Measurements from ENCODE around the gene RWDD3. TPM values are rescaled to one million over a fixed set of nuclear protein-coding genes. Genes with fewer than 3 reads are reported as not detected.

RWDD3 gene
- total RNA-seq, 1 donor, result 11.2 TPM

DNA sequence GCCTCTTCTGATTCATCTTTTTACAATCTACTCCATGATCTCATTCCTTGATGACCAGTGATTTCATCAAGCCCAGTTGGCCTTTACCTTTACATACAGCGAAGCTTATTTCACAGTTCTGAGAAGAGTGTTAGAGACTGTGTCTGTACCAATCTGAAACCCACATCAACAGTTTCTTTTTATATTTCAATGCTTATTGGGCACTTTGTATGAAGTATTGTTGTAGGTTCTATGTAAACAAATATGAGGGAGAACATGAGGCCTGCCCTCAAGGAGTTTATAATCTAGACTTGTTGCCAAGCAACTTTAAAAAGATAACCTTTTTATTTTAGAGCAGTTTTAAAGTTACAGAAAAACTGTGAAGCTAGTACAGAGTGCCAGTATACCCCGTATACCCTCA lies 27.5 kb upstream of the RWDD3 start:
- no peaks in the 10 kb centered on the region for H3K36me3 ChIP-seq (ENCODE audit: insufficient read depth, low read length)
- H2AFZ ChIP-seq (ENCODE audit: low read length), result no peak overlapping the region
- no peaks in the 10 kb centered on the region for H3K4me1 ChIP-seq (ENCODE audit: insufficient read depth, low read length)
- no peaks in the 10 kb centered on the region for H3K27me3 ChIP-seq (ENCODE audit: insufficient read depth, low read length)
- H4K20me1 ChIP-seq (ENCODE audit: insufficient read depth, low read length), result no peaks in the 10 kb centered on the region
- no peak overlapping the region for H3K4me2 ChIP-seq (ENCODE audit: insufficient read depth, low read length)
- H3K9me3 ChIP-seq (ENCODE audit: low read depth, low read length), result no peaks in the 10 kb centered on the region
- TF ChIP-seq CTCF (IDR thresholded peaks at IDR 0.05; ENCODE audit: extremely low read depth, low read depth, low read length), result no peak
- H3K79me2 ChIP-seq (ENCODE audit: insufficient read depth, low read length), result no peaks in the 10 kb centered on the region
- no peak overlapping the region for H3K27ac ChIP-seq (ENCODE audit: low read depth, low read length)
- no peak for DNase-seq (ENCODE audit: insufficient read length, low spot score, missing footprints)
- no peak overlapping the region for H3K4me3 ChIP-seq (ENCODE audit: insufficient read depth, low read length)

- Histone ChIP-seq H3K79me2 (ENCODE audit: insufficient read depth, low read length) (no peaks in the 10 kb centered on the region), H3K36me3 (ENCODE audit: insufficient read depth, low read length) (no peaks in the 10 kb centered on the region), H3K4me2 (ENCODE audit: insufficient read depth, low read length) (no peak overlapping the region), H2AFZ (ENCODE audit: low read length) (no peak overlapping the region), H4K20me1 (ENCODE audit: insufficient read depth, low read length) (no peaks in the 10 kb centered on the region), H3K27me3 (ENCODE audit: insufficient read depth, low read length) (no peaks in the 10 kb centered on the region), H3K9me3 (ENCODE audit: low read depth, low read length) (no peaks in the 10 kb centered on the region), H3K27ac (ENCODE audit: low read depth, low read length) (no peak overlapping the region), H3K4me1 (ENCODE audit: insufficient read depth, low read length) (no peaks in the 10 kb centered on the region), H3K4me3 (ENCODE audit: insufficient read depth, low read length) (no peak overlapping the region)
- no peak for TF ChIP-seq CTCF (IDR thresholded peaks at IDR 0.05; ENCODE audit: extremely low read depth, low read depth, low read length)
- DNase-seq (ENCODE audit: insufficient read length, low spot score, missing footprints), result no peak
These were observed 26.6 kb upstream of the RWDD3 start for GRCh38 chr1:95207223-95207935.

GRCh38 chr1:95208876-95209275 lies 25.1 kb upstream of the RWDD3 start:
- Histone ChIP-seq H3K4me1 (ENCODE audit: insufficient read depth, low read length) (no peaks in the 10 kb centered on the region), H3K4me3 (ENCODE audit: insufficient read depth, low read length) (no peak overlapping the region), H3K4me2 (ENCODE audit: insufficient read depth, low read length) (no peak overlapping the region), H3K27me3 (ENCODE audit: insufficient read depth, low read length) (no peaks in the 10 kb centered on the region), H2AFZ (ENCODE audit: low read length) (no peak overlapping the region), H3K79me2 (ENCODE audit: insufficient read depth, low read length) (no peaks in the 10 kb centered on the region), H3K27ac (ENCODE audit: low read depth, low read length) (no peak overlapping the region), H3K9me3 (ENCODE audit: low read depth, low read length) (no peaks in the 10 kb centered on the region), H3K36me3 (ENCODE audit: insufficient read depth, low read length) (no peaks in the 10 kb centered on the region), H4K20me1 (ENCODE audit: insufficient read depth, low read length) (no peaks in the 10 kb centered on the region)
- no peak for DNase-seq (ENCODE audit: insufficient read length, low spot score, missing footprints)
- TF ChIP-seq CTCF (IDR thresholded peaks at IDR 0.05; ENCODE audit: extremely low read depth, low read depth, low read length), result no peak

- Histone ChIP-seq H3K79me2 (ENCODE audit: insufficient read depth, low read length) (no peaks in the 10 kb centered on the region), H3K4me3 (ENCODE audit: insufficient read depth, low read length) (no peak overlapping the region), H3K9me3 (ENCODE audit: low read depth, low read length) (no peaks in the 10 kb centered on the region), H2AFZ (ENCODE audit: low read length) (no peak overlapping the region), H3K36me3 (ENCODE audit: insufficient read depth, low read length) (no peaks in the 10 kb centered on the region), H3K4me1 (ENCODE audit: insufficient read depth, low read length) (no peaks in the 10 kb centered on the region), H3K27ac (ENCODE audit: low read depth, low read length) (no peak overlapping the region), H4K20me1 (ENCODE audit: insufficient read depth, low read length) (no peaks in the 10 kb centered on the region), H3K27me3 (ENCODE audit: insufficient read depth, low read length) (no peaks in the 10 kb centered on the region), H3K4me2 (ENCODE audit: insufficient read depth, low read length) (no peak overlapping the region)
- TF ChIP-seq CTCF (IDR thresholded peaks at IDR 0.05; ENCODE audit: extremely low read depth, low read depth, low read length), result no peak
- no peak for DNase-seq (ENCODE audit: insufficient read length, low spot score, missing footprints)
These were observed 24.7 kb upstream of the RWDD3 start for GRCh38 chr1:95209291-95209690.

Measured in osteoblast (primary cell).